Head of caudate nucleus (tissue), 42 donors: ENCODE data around the gene FANCI.

Source experiments
- DNase-seq, 42 donors: peaks; one replicate each; pipeline versions ENCODE4 v3.0.0 to v3.0.0-alpha.2; 2020 to 2021; ENCODE audit warnings: mixed read lengths in 7 of 42
- intact Hi-C: fragments of 100-400 bp; cut with DNase I; formaldehyde crosslinking; loops from one replicate; pipeline ENCODE4 v1.15.0; 2022

FANCI gene

DNA sequence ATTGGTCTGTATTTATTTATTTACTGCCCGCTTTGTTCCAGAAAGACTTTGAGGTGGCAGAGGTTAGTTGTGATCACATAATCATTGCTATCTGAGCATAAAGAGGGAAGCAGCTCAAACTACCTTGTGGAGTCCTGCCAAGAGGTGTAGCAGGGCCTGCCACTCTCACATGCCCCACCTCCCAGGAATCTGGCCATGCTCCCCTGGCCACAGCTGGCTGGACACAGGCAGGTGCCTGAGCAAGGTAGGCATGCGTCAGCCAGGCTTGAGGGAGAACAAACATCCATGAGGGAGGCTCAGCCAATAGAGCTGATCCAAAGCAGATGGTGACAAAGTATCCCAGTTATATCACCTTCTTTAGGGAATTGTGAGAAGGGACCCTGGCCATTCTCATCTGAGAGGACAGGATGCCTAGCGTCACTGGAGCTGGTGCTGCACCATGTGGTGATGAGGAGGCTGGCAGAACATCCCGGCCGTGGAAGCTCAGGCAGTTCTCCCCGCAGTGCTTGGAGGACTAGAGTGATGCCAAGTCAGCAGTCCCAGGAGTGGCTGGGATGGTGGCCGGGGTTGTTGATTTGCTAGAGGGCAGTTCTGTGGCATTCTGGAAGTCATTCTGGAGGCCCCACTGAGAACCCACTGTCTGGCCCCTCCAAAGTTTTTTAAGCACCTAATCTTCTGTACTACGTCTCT, 97.7 kb downstream of the FANCI start:
- intact Hi-C loops, result no loop called here
- no peak for DNase-seq

DNA sequence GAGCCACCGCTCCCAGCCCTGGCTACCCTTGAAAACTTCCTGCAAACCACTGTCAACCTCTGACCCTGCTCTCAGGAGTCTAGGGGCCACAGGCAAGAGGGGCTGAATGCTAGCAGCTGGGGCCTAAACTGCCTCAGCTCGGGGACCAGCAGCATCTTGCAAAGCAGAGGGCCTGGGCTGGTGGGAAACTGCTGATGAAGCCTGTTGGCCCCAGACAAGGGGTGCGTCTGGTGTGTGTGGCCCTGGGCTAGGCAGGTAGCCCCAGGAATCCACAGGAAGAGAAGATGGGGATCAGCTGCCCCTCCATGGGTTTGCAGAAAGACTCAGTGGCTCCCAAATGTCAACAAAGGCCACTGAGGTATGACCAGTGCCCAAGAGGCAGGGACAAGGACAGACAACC, 99.1 kb downstream of the FANCI start:
- intact Hi-C loops, result no loop called here

DNA sequence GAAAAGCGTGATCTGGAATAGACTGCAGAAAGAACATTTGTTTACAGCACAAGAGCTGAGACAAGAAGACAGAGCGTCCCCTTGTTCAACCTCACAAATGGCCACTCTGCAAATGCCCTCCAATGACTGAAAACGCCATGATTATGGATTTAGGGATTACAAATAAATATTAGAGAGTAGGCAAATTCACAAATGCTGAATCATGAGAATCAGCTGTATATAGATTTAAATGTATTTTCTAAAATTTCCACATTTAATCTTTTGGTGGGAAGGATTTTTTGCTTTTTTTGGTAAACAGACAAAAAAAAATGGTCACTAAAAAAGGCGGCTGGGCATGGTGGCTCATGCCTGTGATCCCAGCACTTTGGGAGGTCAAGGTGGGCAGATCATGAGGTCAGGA, 101.5 kb downstream of the FANCI start:
- intact Hi-C loops, result no loop called here
- no peak for DNase-seq

More for the DNA sequence above, 99.1 kb downstream of the FANCI start:
- no peak for DNase-seq

DNA sequence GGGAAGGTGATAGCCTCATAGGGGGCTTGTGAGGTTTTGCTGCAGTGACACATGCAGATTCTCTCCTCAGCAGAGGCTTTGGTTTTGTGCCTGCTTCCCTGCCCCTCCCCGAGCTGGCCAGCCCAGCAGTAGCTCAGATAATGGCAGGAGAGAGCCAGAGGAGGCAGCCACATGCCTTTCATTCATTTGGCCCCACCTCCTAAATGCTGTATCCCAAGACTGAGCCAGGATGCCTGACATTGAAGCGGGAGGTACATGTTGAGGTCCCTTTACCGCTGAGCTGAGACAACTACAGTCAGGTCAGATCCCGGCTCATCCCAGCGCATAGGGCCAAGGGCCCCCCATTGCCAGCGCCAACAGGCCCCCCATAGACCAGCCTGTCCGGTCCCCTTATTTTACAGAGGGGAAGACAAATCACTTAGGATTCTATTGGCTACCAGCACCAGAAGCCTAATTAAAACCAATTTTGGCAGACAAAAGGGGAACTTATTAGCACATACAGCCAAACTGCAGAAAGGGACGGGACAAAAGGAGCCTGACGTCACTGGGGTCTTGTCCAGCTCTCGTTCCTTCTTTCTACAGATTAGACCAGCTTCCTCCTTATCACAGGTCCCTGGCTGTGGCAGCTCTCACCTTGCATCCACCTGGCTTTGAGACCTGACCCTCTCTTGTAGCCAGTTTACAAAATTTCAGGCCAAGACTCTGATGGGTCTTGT, 102.9 kb downstream of the FANCI start:
- intact Hi-C loops, result no loop called here
- no peak for DNase-seq

DNA sequence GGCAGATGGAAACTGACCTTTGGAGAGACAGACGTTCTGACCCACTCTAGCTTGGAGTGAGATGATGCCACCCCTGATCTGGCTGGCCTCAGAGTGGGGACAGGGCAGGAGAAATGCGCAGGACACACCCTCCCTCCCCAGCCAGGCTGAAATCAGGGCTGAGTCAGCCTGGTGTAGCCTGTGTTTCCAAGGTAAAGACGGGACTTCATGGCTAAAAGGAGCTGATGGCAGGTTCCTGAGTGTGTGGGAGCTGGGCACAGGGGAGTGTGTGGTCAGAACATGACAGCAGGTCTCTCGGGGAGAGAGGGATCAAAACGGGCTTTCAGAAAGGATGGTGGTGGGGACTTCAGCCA, 105.4 kb downstream of the FANCI start:
- intact Hi-C loops, result no loop called here
- DNase-seq, result peak in 8 of 42 donors; percentile 32 to 73 (median 44)

DNA sequence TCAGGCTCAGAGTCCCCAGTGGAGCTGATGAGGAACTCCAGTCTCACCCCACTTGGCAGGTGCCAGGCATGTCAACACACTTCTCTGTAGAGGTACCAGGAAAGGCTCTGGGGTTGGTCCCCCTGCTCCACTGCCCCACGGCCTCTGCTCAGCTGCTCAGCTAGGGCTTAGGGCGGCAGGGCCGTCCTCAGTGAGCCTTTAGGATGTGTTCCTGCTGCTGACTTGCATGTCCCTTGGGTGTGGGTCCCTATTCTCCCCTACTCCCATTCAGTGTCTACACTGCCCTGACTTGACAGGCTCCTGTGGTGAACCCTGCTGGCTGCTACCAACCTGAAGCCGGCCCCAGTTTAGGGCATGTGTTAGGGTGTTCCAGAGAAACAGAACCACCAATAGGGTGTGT, 108.7 kb downstream of the FANCI start:
- DNase-seq, result no peak
- intact Hi-C loops, result loop anchor here (10.0 kb wide), 1 partner anchor 202 kb away; no protein-coding TSS in a partner anchor

DNA sequence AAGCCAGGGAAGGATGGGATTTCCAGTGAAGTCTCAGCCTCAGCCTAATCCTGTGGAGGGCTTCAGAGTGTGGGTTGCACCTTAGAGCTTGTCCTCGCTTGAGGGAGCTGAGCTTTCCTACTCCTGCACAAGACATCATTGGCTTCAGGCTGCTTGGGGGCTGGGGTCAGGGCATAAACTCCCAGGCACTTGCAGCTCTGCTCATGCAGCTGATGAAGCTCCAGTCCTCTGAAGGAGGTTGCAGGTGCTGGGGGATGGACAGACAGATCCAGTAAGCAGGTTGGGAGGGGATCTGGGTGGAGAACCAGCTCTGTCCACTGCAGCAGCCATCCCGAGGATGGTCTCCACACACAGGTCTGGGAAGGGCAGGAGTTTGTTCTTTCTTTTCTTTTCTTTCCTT, 110.2 kb downstream of the FANCI start:
- no peak for DNase-seq
- intact Hi-C loops, result loop anchor here (10.0 kb wide), 1 partner anchor 201 kb away; no protein-coding TSS in a partner anchor

DNA sequence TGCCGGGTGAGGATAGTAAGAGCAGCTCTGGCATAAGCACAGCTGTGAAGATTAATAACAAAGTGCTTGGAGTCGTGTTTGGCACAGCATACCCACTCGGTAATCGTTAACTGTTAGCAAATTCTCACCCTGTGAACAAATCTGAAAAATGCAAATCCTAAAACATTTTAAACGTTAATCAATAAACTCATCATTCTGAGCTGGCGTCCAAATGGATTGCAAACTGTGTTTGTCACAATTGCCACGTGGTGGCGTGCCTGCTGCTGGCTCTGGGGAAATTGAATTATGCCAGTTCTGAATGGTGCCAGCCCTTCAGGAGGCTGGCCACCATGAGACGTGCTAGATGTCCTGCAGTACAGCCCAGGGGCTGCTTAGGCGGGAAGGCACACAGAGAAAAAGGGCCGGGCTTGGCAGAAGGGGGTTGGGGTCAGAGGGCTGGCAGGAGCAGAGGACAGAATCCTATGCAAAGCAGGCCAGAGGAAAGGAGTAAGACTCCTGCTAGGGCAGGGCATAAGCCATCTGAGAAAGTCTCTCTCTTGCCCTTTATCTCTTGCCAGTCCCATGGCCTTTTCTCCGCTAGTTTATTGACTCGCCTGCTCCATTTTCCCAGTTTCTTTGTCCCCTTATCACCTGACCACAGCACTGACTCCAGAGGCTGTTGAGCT, 113.0 kb downstream of the FANCI start:
- DNase-seq, result peak in 31 of 42 donors; percentile 43 to 85 (median 67)
- intact Hi-C loops, result loop anchor here (5.0 to 10.0 kb wide), 2 partner anchors 61 to 198 kb away; no protein-coding TSS in a partner anchor

DNA sequence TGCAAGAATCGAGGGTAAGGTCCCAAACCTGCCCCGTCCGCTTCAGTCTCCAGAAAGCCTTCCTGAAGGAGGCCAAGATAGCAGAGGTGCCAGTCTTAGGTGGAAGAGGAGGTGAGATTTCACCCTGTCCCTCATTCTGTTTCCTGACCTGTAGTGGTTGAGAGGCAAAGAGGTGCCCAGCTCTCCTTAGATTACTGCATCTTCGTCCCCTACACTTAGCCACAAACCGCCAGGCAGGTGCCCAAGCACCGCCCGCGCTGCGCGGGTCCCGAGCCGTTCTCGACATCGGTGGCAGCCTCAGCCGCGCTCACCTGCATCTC, 114.6 kb downstream of the FANCI start:
- peak in 1 of 42 donors; percentile 75 for DNase-seq
- intact Hi-C loops, result loop anchor here (2.0 to 10.0 kb wide), 3 partner anchors 59 to 196 kb away; no protein-coding TSS in a partner anchor

DNA sequence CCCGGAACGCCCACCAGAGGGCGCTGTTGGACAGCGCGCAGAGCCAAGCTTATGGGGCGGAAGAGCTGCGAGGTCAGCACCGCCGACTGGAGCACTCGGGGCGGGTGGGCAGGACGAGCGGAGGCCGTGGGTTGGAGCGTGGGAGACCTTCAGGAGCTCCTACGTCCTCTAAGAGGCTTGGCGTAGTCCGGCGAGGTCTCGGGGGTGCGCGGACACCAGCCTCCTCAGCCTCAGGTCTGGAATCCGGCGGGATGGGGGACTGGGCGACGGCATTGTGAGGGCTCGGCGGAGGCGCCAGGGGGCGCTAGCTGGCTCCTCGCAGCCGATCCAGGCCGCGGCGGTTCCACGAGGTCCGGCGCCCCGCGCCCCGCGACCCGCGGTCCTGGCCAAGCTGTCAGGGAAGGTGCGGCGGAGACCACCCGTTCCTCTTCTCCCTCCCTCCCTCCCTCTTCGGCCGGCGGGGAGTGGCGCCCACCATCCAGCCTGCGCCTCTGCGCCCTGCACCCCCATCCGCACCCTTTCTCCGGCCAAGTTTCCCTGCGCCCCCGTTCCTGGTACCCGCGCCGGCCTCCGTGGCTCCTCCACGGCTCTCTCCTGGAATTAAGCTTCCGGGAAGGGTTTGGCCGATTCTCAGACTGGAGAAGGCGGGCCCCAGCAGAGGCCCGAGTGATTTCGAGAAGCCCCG, 115.1 kb downstream of the FANCI start:
- peak in 41 of 42 donors; percentile 67 to 92 (median 82) for DNase-seq
- intact Hi-C loops, result loop anchor here (2.0 to 10.0 kb wide), 3 partner anchors 58 to 196 kb away; no protein-coding TSS in a partner anchor

DNA sequence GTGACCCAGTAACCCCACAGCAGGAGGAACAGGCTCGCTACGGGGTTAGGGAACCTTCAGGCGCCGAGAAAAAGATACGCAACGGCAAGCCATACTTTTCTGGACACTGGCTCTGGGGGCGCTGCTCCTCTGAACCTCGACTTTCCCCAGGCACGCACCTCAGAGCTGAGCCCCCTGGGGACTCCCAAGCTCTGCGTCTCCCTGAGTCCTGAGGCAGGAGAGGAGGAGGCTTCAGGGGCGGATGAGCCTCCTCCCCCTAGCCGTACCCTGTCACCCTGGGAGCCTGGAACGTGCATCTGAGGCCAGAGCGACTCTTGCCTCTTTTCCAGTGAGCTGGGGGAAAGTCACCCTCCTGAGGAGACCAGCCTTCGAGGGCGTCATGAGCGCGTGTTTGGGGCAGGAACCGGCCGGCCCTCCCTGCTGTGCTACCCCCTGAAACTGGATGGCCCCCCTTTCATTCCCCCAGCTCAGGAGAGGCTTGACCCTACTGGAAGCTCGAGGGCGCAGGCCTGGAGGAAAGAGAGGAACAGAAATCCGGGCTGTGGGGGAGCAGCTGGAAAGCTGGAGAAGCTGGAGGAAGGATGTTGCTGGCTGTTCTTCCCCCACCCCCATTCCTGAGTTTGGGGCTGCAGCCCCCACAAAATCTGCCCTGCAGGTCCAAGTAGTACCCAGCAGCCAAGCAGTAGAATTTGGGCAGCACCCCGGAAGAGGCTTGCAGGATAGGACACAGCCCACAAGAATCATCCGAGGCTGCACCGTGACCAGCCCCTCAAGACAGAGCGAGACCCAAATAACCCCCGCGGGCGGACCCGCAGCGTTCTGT, 115.9 kb downstream of the FANCI start:
- DNase-seq, result no peak
- intact Hi-C loops, result loop anchor here (2.0 to 10.0 kb wide), 3 partner anchors 58 to 195 kb away; no protein-coding TSS in a partner anchor

DNA sequence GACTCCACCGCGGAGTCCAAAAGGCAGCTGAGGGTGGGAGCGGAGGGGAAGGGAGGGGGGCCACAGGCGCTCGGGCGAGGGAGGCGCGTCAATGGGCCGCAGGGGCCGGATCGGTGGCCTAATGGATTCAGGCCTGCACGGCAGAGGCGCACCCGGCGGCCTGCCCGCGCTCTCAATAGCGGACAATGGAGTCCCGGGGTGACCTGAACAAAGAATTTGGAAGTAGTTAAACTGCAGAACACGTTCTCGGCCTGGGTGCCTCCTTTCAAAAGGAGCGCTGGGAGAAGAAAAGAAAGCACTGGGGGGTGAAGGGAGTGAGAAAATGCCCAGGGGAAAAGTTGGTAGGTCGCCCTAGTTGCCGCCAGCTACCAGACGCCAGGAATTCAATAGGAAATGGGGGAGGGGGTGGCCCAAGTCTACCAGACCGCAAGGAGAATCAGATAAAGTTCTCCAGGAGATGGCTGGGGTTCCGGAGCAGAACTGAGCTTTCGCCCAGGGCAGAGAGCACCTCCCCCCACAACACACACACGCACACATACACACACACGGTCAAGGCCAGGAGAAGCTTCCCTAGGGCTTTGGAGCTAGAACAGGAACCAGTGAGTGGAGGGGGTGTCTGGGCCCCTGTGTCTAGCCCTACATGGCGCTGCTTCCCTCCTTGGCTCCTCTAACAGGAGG, 116.7 kb downstream of the FANCI start:
- intact Hi-C loops, result no loop called here

DNA sequence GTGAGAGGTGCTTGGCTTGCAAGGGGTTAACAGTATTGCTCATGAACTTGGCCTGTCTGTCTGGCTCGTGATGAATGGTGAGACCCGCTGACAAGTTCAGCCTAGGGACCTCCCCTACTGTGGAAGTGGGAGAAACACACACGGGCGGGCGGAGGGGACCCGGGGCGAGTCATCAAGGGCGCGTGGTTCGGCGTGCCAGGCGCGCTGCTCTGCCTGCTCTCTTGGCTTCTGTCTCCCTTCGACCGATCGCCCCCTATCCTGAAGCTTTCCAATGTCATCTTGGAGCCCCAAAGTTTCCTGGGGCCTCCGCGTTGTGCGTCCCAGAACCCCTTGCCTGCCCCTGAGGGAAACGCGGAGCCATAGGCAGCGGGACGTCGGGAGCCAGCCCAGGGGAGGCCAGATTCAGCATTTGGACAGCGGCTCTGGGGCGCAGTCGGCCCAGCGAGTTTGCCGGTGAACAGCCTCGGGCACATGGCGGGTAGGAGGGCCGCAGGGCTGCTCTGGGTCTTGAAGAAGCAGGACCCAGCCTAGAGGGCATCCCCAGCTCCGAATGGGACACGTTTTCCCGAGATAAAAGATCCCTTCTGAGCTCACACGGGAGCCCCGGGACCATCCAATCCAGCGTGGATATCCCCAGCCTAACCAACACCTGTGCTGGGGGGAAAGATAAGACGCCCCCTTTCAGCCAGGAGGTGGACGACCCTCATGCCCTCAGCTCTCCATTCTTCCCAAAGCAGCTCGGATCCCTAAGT, 117.8 kb downstream of the FANCI start:
- peak in 40 of 42 donors; percentile 32 to 89 (median 71) for DNase-seq
- intact Hi-C loops, result no loop called here

More for the DNA sequence above, 116.7 kb downstream of the FANCI start:
- DNase-seq, result peak in 6 of 42 donors; percentile 41 to 61 (median 54)

DNA sequence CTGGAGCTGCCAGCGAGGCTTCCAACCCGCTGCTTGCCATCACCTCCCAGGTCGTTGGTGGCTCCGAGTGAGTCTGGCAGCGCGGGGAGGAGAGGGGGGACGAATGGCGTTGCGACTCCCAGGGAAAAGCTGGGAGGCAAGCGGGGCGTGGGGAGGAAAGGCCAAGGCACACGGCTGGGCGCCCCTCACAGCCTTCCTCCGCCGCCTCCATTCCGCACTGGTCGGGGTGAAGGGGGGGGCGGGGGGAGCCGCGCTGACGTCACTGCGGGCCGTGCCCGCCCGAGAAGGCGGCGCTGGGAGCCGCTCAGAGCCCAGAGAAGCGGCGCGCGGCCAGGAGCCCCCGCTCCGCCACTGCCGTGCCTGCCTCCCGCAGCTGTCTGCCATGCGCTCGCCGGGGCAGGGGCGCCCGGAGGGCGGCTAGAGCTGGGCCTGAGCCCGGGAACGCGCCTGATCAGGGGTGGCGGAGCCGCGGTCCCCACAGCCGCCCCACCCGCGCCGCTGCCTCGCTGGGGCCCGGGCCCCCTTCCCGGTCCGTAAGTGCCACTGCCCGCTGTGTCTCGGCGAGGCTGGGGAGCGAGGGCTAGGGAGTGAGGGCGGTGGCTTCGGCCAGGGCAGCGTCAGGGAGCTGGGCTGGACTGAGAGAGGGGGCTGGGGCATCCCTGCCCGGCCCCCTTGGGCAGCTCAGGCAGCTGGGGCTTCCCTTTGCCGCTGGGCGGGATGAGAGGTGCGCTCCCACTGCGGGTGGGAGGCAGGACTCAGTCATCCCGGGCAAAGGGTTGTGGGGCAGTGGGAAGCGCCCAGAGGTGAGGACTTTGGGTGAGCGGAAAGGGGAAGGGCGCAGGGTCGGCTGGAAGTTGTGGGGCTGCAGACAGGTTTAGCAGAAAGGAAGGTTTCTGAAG, 118.7 kb downstream of the FANCI start:
- DNase-seq, result peak; percentile 39 to 90 (median 75)
- intact Hi-C loops, result no loop called here

DNA sequence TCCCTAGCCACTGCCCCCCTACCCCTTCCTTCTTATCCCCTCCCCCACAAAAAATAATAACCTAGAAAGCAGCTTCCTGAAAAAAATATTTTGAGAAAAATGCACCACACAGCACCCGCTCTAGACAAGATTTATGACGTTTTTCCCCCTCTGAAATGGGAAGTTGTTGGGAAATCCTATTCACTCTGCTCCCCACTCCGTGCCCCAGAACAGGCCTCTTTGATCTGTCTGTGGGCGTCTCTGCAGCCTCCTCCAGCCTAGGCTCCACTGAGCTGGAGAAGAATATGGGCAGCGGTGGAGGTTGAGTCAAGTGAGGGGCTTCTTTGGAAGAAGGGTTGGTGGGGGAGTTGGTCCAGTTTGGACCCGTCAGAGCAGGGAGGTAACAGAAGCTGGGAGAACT, 119.4 kb downstream of the FANCI start:
- peak in 5 of 42 donors; percentile 26 to 74 (median 50) for DNase-seq

DNA sequence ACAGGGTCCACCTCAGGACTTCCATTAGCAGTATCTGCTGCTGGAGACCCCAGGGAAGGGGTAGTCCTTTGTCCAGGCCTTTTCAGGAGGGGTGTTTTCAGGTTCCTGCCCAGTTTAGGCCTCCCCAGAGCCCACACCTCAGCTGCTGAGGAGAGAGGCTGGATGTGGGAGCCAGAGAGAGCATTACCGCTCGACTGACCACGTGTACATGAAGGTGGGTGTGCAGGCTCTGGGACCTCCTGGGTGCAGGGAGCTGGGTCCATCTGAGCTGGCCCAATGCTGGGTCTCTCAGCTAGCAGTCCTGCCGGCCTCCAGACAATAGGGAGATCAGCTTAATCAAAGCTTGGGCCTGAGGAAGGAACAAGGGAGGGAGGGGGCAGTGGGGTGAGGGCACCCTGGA, 120.0 kb downstream of the FANCI start:
- DNase-seq, result no peak
- intact Hi-C loops, result no loop called here

More for the DNA sequence above, 119.4 kb downstream of the FANCI start:
- intact Hi-C loops, result no loop called here
